ENCODE data around the gene ATP5MK. TPM values are rescaled to one million over a fixed set of nuclear protein-coding genes. Genes with fewer than 3 reads are reported as not detected.

Gene ATP5MK
- polyA plus RNA-seq, 1 of the 3 experiments (the other 2 are of a cell fraction), result 408 TPM

DNA sequence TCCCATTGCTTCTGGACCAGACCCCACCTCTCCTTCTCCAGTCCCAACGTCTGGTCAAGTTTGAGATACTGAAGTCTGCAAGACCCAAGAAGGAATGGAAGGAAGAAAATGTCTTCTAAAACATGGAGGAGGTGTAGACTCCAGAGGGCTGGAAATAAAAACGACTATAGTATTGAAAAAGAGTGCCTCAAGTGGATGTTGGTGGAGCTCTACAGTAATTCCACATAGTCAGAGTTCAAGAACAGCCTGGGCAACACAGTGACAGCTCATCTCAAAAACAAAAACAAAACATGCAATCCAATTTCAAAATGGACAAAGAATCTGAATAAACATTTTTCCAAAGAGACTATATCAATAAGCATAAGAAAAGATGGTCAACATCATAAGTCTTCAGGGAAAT lies 43.0 kb downstream of the ATP5MK start:
- no peak for DNase-seq
- peaks cover 26% of the 10 kb centered on the region for H3K79me2 ChIP-seq (ENCODE audit: insufficient read depth)
- TF ChIP-seq NFIC (IDR thresholded peaks at IDR 0.05; ENCODE audit: borderline replicate concordance) (no peak), EP300 (IDR thresholded peaks at IDR 0.05; ENCODE audit: borderline replicate concordance in 1 of 2, low read depth in 1 of 2, low read length in 1 of 2) (no peak), FOXM1 (IDR thresholded peaks at IDR 0.05; ENCODE audit: low read depth) (no peak), NRF1 (IDR thresholded peaks at IDR 0.05; ENCODE audit: low read depth, low read length) (no peak), TEAD4 (IDR thresholded peaks at IDR 0.05; ENCODE audit: borderline replicate concordance, insufficient read depth) (no peak), FOSL2 (IDR thresholded peaks at IDR 0.05; ENCODE audit: borderline replicate concordance, low read depth) (no peak), CHD2 (IDR thresholded peaks at IDR 0.05; ENCODE audit: low read length, partially characterized antibody) (no peak), GABPA (IDR thresholded peaks at IDR 0.05; ENCODE audit: low read depth) (no peak), MXI1 (IDR thresholded peaks at IDR 0.05; ENCODE audit: low read depth, low read length) (no peak), EZH2phosphoT487 (IDR thresholded peaks at IDR 0.05; ENCODE audit: borderline replicate concordance, low read depth) (no peak), RFX5 (IDR thresholded peaks at IDR 0.05; ENCODE audit: low read length) (no peak)
- TF ChIP-seq, protein P1, sequence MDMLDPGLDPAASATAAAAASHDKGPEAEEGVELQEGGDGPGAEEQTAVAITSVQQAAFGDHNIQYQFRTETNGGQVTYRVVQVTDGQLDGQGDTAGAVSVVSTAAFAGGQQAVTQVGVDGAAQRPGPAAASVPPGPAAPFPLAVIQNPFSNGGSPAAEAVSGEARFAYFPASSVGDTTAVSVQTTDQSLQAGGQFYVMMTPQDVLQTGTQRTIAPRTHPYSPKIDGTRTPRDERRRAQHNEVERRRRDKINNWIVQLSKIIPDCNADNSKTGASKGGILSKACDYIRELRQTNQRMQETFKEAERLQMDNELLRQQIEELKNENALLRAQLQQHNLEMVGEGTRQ (IDR thresholded peaks at IDR 0.05; ENCODE audit: borderline replicate concordance, low read depth, low read length), result no peak
- TF ChIP-seq, protein P2, sequence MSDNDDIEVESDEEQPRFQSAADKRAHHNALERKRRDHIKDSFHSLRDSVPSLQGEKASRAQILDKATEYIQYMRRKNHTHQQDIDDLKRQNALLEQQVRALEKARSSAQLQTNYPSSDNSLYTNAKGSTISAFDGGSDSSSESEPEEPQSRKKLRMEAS (IDR thresholded peaks at IDR 0.05; ENCODE audit: low read depth), result no peak
- TF ChIP-seq, protein P3, sequence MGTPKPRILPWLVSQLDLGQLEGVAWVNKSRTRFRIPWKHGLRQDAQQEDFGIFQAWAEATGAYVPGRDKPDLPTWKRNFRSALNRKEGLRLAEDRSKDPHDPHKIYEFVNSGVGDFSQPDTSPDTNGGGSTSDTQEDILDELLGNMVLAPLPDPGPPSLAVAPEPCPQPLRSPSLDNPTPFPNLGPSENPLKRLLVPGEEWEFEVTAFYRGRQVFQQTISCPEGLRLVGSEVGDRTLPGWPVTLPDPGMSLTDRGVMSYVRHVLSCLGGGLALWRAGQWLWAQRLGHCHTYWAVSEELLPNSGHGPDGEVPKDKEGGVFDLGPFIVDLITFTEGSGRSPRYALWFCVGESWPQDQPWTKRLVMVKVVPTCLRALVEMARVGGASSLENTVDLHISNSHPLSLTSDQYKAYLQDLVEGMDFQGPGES (IDR thresholded peaks at IDR 0.05; ENCODE audit: low read depth, low read length), result no peak
- TF ChIP-seq, protein P4, sequence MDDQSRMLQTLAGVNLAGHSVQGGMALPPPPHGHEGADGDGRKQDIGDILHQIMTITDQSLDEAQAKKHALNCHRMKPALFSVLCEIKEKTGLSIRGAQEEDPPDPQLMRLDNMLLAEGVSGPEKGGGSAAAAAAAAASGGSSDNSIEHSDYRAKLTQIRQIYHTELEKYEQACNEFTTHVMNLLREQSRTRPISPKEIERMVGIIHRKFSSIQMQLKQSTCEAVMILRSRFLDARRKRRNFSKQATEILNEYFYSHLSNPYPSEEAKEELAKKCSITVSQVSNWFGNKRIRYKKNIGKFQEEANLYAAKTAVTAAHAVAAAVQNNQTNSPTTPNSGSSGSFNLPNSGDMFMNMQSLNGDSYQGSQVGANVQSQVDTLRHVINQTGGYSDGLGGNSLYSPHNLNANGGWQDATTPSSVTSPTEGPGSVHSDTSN (IDR thresholded peaks at IDR 0.05), result no peak
- H3K4me2 ChIP-seq, result no peak overlapping the region
- H2AFZ ChIP-seq (ENCODE audit: low read depth), result no peak overlapping the region
- POLR2A ChIA-PET, result no interaction called here
- WGBS (ENCODE audit: low lambda C conversion rate), result 43% methylated on average over 2 of the region's 2 CpGs
- peaks cover 11% of the 10 kb centered on the region for H3F3A ChIP-seq (replicated peaks; ENCODE audit: insufficient read depth)
- H3K9ac ChIP-seq, result no peak overlapping the region
- H3K36me3 ChIP-seq (replicated peaks in 1 of 2; ENCODE audit: control insufficient read depth in 1 of 2, insufficient read depth in 2 of 2, low read length in 1 of 2), result peaks cover 0 to 8% of the 10 kb centered on the region in 2 experiments
- H3K9me2 ChIP-seq, result no peaks in the 10 kb centered on the region
- H4K20me1 ChIP-seq (ENCODE audit: insufficient read depth), result no peaks in the 10 kb centered on the region
- no peaks in the 10 kb centered on the region; a peak in 1 of 4 replicates for H3K4me1 ChIP-seq (ENCODE audit: control insufficient read depth in 1 of 2, insufficient read depth in 2 of 2, low read depth in 1 of 2, low read length in 1 of 2)
- no peak overlapping the region for H3K27ac ChIP-seq (ENCODE audit: low read depth in 2 of 2, low read length in 1 of 2)
- CTCF ChIA-PET, result interaction anchor here (1.3 kb wide), 2 partner anchors 14 to 19 kb away, joined by 3 read pairs; no protein-coding TSS in a partner anchor
- no peak overlapping the region for H3K4me3 ChIP-seq (ENCODE audit: low read depth in 2 of 2, low read length in 1 of 2)
- no peaks in the 10 kb centered on the region for H3K27me3 ChIP-seq (ENCODE audit: insufficient read depth)
- H3K9me3 ChIP-seq, result no peaks in the 10 kb centered on the region
